Measurements from ENCODE around the gene ODAD2. TPM values are rescaled to one million over a fixed set of nuclear protein-coding genes. Genes with fewer than 3 reads are reported as not detected.

ODAD2 gene
- total RNA-seq, 1 donor from 2014 or later = not detected

GRCh38 chr10:27890971-27891370 is 107.9 kb downstream of the ODAD2 start:
- no peaks in the 10 kb centered on the region for H3K36me3 Mint-ChIP-seq (ENCODE audit: unreplicated experiment)
- H3K4me1 Mint-ChIP-seq (ENCODE audit: low read depth, unreplicated experiment) = no peaks in the 10 kb centered on the region
- H3K27me3 Mint-ChIP-seq (ENCODE audit: unreplicated experiment) = no peaks in the 10 kb centered on the region
- no peak for TF ChIP-seq CTCF (IDR thresholded peaks at IDR 0.05; ENCODE audit: partially characterized antibody, unreplicated experiment)
- no peak for DNase-seq
- H3K27ac Mint-ChIP-seq (ENCODE audit: unreplicated experiment) = no peak overlapping the region
- H3K4me3 Mint-ChIP-seq (ENCODE audit: unreplicated experiment) = no peak overlapping the region
- no peaks in the 10 kb centered on the region for H3K9me3 Mint-ChIP-seq (ENCODE audit: unreplicated experiment)

GRCh38 chr10:27889518-27889917 is 109.4 kb downstream of the ODAD2 start:
- no peak overlapping the region for H3K4me3 Mint-ChIP-seq (ENCODE audit: unreplicated experiment)
- no peaks in the 10 kb centered on the region for H3K9me3 Mint-ChIP-seq (ENCODE audit: unreplicated experiment)
- DNase-seq = no peak
- no peak for TF ChIP-seq CTCF (IDR thresholded peaks at IDR 0.05; ENCODE audit: partially characterized antibody, unreplicated experiment)
- no peaks in the 10 kb centered on the region for H3K4me1 Mint-ChIP-seq (ENCODE audit: low read depth, unreplicated experiment)
- no peaks in the 10 kb centered on the region for H3K36me3 Mint-ChIP-seq (ENCODE audit: unreplicated experiment)
- no peaks in the 10 kb centered on the region for H3K27me3 Mint-ChIP-seq (ENCODE audit: unreplicated experiment)
- no peak overlapping the region for H3K27ac Mint-ChIP-seq (ENCODE audit: unreplicated experiment)

- H3K4me3 Mint-ChIP-seq (ENCODE audit: unreplicated experiment) = no peak overlapping the region
- peaks cover 1% of the 10 kb centered on the region for H3K27me3 Mint-ChIP-seq (ENCODE audit: unreplicated experiment)
- H3K36me3 Mint-ChIP-seq (ENCODE audit: unreplicated experiment) = no peaks in the 10 kb centered on the region
- no peaks in the 10 kb centered on the region for H3K9me3 Mint-ChIP-seq (ENCODE audit: unreplicated experiment)
- DNase-seq = no peak
- H3K4me1 Mint-ChIP-seq (ENCODE audit: low read depth, unreplicated experiment) = no peaks in the 10 kb centered on the region
- TF ChIP-seq CTCF (IDR thresholded peaks at IDR 0.05; ENCODE audit: partially characterized antibody, unreplicated experiment) = no peak
- H3K27ac Mint-ChIP-seq (ENCODE audit: unreplicated experiment) = no peak overlapping the region
These were observed 114.7 kb downstream of the ODAD2 start for GRCh38 chr10:27884185-27884641.

- no peak overlapping the region for H3K4me3 Mint-ChIP-seq (ENCODE audit: unreplicated experiment)
- no peaks in the 10 kb centered on the region for H3K9me3 Mint-ChIP-seq (ENCODE audit: unreplicated experiment)
- DNase-seq = no peak
- no peak for TF ChIP-seq CTCF (IDR thresholded peaks at IDR 0.05; ENCODE audit: partially characterized antibody, unreplicated experiment)
- H3K27ac Mint-ChIP-seq (ENCODE audit: unreplicated experiment) = no peak overlapping the region
- no peaks in the 10 kb centered on the region for H3K4me1 Mint-ChIP-seq (ENCODE audit: low read depth, unreplicated experiment)
- H3K36me3 Mint-ChIP-seq (ENCODE audit: unreplicated experiment) = no peaks in the 10 kb centered on the region
- peaks cover 1% of the 10 kb centered on the region for H3K27me3 Mint-ChIP-seq (ENCODE audit: unreplicated experiment)
These were observed 120.6 kb downstream of the ODAD2 start for GRCh38 chr10:27878281-27878680.

GRCh38 chr10:27865221-27865635 is 133.7 kb downstream of the ODAD2 start:
- Mint-ChIP-seq H3K36me3 (ENCODE audit: unreplicated experiment) (peaks cover 7% of the 10 kb centered on the region), H3K27me3 (ENCODE audit: unreplicated experiment) (no peaks in the 10 kb centered on the region), H3K4me3 (ENCODE audit: unreplicated experiment) (no peak overlapping the region), H3K27ac (ENCODE audit: unreplicated experiment) (no peak overlapping the region), H3K4me1 (ENCODE audit: low read depth, unreplicated experiment) (no peaks in the 10 kb centered on the region), H3K9me3 (ENCODE audit: unreplicated experiment) (peaks cover 3% of the 10 kb centered on the region)
- TF ChIP-seq CTCF (IDR thresholded peaks at IDR 0.05; ENCODE audit: partially characterized antibody, unreplicated experiment) = no peak
- DNase-seq = no peak
